ENCODE results near the gene FER1L5. TPM values are rescaled to one million over a fixed set of nuclear protein-coding genes. Genes with fewer than 3 reads are reported as not detected.

FER1L5 gene
- total RNA-seq, 1 experiment from 2014 or later: 0.09 TPM

- intact Hi-C loops (cut with micrococcal nuclease; ENCODE audit: unreplicated experiment): no loop called here
- no peaks in the 10 kb centered on the region for H4K20me1 ChIP-seq (ENCODE audit: insufficient read depth)
- no peaks in the 10 kb centered on the region for H3K79me2 ChIP-seq (ENCODE audit: low read depth)
- no peaks in the 10 kb centered on the region for H3K9me2 ChIP-seq (ENCODE audit: insufficient read depth)
- BruUV-seq (replicated peaks): no TSS peak
- no peaks in the 10 kb centered on the region for H3K9me3 ChIP-seq (ENCODE audit: insufficient read depth, low read depth)
- ChIA-PET POLR2A (ENCODE audit: unreplicated experiment) (no interaction called here), CTCF (no interaction called here)
- DNase-seq: no peak
- no peaks in the 10 kb centered on the region for H3K36me3 ChIP-seq (ENCODE audit: low read depth)
- TF ChIP-seq, protein P1, sequence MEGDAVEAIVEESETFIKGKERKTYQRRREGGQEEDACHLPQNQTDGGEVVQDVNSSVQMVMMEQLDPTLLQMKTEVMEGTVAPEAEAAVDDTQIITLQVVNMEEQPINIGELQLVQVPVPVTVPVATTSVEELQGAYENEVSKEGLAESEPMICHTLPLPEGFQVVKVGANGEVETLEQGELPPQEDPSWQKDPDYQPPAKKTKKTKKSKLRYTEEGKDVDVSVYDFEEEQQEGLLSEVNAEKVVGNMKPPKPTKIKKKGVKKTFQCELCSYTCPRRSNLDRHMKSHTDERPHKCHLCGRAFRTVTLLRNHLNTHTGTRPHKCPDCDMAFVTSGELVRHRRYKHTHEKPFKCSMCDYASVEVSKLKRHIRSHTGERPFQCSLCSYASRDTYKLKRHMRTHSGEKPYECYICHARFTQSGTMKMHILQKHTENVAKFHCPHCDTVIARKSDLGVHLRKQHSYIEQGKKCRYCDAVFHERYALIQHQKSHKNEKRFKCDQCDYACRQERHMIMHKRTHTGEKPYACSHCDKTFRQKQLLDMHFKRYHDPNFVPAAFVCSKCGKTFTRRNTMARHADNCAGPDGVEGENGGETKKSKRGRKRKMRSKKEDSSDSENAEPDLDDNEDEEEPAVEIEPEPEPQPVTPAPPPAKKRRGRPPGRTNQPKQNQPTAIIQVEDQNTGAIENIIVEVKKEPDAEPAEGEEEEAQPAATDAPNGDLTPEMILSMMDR (conservative IDR thresholded peaks at IDR 0.05): no peak
- TF ChIP-seq EZH2 (IDR thresholded peaks at IDR 0.05; ENCODE audit: low read depth): no peak
- H2AFZ ChIP-seq: no peak overlapping the region
- no peak overlapping the region for H3K4me2 ChIP-seq
- H3K4me3 ChIP-seq: no peak overlapping the region
- H3F3A ChIP-seq (ENCODE audit: insufficient read depth, low read depth): peaks cover 11% of the 10 kb centered on the region
- no peak overlapping the region for H3K27ac ChIP-seq
- no peaks in the 10 kb centered on the region for H3K27me3 ChIP-seq (ENCODE audit: insufficient read depth, low read depth)
- H3K4me1 ChIP-seq (replicated peaks; ENCODE audit: insufficient read depth): peaks cover 13% of the 10 kb centered on the region
Observed at GRCh38 chr2:96669539-96670215, 27.1 kb downstream of the FER1L5 start.

DNA sequence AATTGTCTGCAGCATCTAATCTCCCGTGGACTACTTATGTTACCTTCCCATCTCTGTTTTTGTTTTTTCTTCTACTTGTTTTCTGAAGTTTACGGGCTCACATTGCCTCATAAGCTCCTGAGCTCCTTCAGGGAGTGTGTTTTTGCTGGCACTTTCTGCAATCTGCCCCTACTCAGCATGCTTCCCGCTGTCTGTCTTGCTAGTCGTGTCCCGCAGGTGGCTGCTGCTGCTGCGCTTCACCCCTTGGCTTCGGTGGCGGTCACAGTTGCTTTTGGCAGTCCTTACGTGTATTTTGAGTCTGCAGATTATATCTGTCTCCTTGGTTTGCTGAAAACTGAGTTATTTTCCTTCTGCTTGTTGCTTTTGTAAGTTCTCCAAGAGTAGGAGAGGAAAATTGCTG is 37.3 kb downstream of the FER1L5 start:
- no peaks in the 10 kb centered on the region for H3K9me2 ChIP-seq (ENCODE audit: insufficient read depth)
- no peaks in the 10 kb centered on the region; the same call in 1 of the 2 replicates for H3F3A ChIP-seq (ENCODE audit: insufficient read depth, low read depth)
- H2AFZ ChIP-seq: no peak overlapping the region
- H3K4me1 ChIP-seq (replicated peaks; ENCODE audit: insufficient read depth): no peaks in the 10 kb centered on the region
- H3K27ac ChIP-seq: no peak overlapping the region
- no peak for TF ChIP-seq EZH2 (IDR thresholded peaks at IDR 0.05; ENCODE audit: low read depth)
- TF ChIP-seq, protein P1 (conservative IDR thresholded peaks at IDR 0.05): no peak
- no peak overlapping the region for H3K4me2 ChIP-seq
- H3K79me2 ChIP-seq (ENCODE audit: low read depth): no peaks in the 10 kb centered on the region
- H3K27me3 ChIP-seq (ENCODE audit: insufficient read depth, low read depth): no peaks in the 10 kb centered on the region
- H4K20me1 ChIP-seq (ENCODE audit: insufficient read depth): no peaks in the 10 kb centered on the region
- no peaks in the 10 kb centered on the region for H3K36me3 ChIP-seq (ENCODE audit: low read depth)
- DNase-seq: no peak
- H3K4me3 ChIP-seq: no peak overlapping the region
- no peaks in the 10 kb centered on the region for H3K9me3 ChIP-seq (ENCODE audit: insufficient read depth, low read depth)
- ChIA-PET POLR2A (ENCODE audit: unreplicated experiment) (no interaction called here), CTCF (interaction anchor here (0.6 kb wide), 1 partner anchor 268 kb away, joined by 6 read pairs; no protein-coding TSS in a partner anchor)
- BruUV-seq (replicated peaks): no TSS peak
- intact Hi-C loops (cut with micrococcal nuclease; ENCODE audit: unreplicated experiment): no loop called here

DNA sequence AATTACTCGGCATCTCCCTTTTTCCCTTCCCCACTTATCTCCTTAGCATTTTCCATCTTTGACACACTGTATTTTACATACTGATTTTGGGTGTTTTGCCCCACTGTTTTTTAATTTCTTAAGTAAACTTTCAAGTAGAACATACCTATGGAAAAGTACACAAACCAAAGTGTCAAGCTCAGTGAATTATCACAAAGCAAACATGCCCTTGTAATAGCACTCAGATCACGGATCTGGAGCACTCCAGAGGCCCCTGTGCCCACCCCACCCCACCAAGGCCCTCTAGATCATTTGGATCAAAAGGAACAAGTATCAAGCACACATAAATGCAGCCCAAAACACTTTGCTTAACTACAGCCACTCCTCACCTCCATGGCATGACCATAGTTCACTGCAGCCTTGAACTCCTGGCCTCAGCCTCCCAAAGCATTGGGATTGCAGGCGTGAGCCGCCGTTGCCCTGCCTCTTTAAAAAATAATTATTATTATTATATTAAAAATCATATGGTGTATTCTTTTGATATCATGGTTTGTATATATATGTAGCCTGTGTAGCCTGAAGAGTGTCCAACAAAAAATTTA is 38.1 kb downstream of the FER1L5 start:
- CTCF ChIA-PET: no interaction called here

More for the DNA sequence above, 38.1 kb downstream of the FER1L5 start:
- no peaks in the 10 kb centered on the region for H3K9me3 ChIP-seq (ENCODE audit: insufficient read depth, low read depth)
- H3K79me2 ChIP-seq (ENCODE audit: low read depth): no peaks in the 10 kb centered on the region
- H4K20me1 ChIP-seq (ENCODE audit: insufficient read depth): no peaks in the 10 kb centered on the region
- no peaks in the 10 kb centered on the region for H3K4me1 ChIP-seq (replicated peaks; ENCODE audit: insufficient read depth)
- no peaks in the 10 kb centered on the region; the same call in 1 of the 2 replicates for H3F3A ChIP-seq (ENCODE audit: insufficient read depth, low read depth)
- POLR2A ChIA-PET (ENCODE audit: unreplicated experiment): no interaction called here
- H3K4me2 ChIP-seq: no peak overlapping the region
- DNase-seq: no peak
- H3K9me2 ChIP-seq (ENCODE audit: insufficient read depth): no peaks in the 10 kb centered on the region
- no peak overlapping the region for H2AFZ ChIP-seq
- H3K4me3 ChIP-seq: no peak overlapping the region
- no peak overlapping the region for H3K27ac ChIP-seq
- intact Hi-C loops (cut with micrococcal nuclease; ENCODE audit: unreplicated experiment): no loop called here
- H3K27me3 ChIP-seq (ENCODE audit: insufficient read depth, low read depth): no peaks in the 10 kb centered on the region
- no TSS peak for BruUV-seq (replicated peaks)
- H3K36me3 ChIP-seq (ENCODE audit: low read depth): no peaks in the 10 kb centered on the region
- no peak for TF ChIP-seq EZH2 (IDR thresholded peaks at IDR 0.05; ENCODE audit: low read depth)
- TF ChIP-seq, protein P1 (conservative IDR thresholded peaks at IDR 0.05): no peak

Measured in PC-9 (cell line).